Liver (tissue), 3 donors: Measurements from ENCODE around the gene FCRLA.
A peak's percentile ranks its signal among the peaks of the same experiment; 100 is the strongest.

Experiments used
- EGR1 ChIP-seq, 2 donors: IDR thresholded peaks; 2 replicates each; pipeline ENCODE4 v1.6.1; 2016 to 2018; ENCODE audit warnings: antibody characterized with exemption in 2 of 2, low read depth in 2 of 2
- GABPA ChIP-seq, 2 donors: IDR thresholded peaks in 1 of 2; conservative IDR thresholded peaks in 1 of 2; 2 replicates each; pipeline ENCODE4 v1.6.1; 2016; ENCODE audit warnings: antibody characterized with exemption in 2 of 2, mild to moderate bottlenecking in 1 of 2, moderate library complexity in 1 of 2
- RAD21 ChIP-seq, 2 donors: IDR thresholded peaks; 2 replicates each; pipeline ENCODE4 v1.6.1; 2016; ENCODE audit warnings: antibody characterized with exemption in 2 of 2, mild to moderate bottlenecking in 2 of 2
- SP1 ChIP-seq: IDR thresholded peaks from 2 replicates; pipeline ENCODE4 v1.6.1; 2018; ENCODE audit warnings: antibody characterized with exemption, mild to moderate bottlenecking
- TAF1 ChIP-seq: conservative IDR thresholded peaks from 2 replicates; pipeline ENCODE4 v1.6.1; 2016; ENCODE audit warnings: antibody characterized with exemption, mild to moderate bottlenecking
- YY1 ChIP-seq: IDR thresholded peaks from 2 replicates; pipeline ENCODE4 v1.6.1; 2016; ENCODE audit warnings: antibody characterized with exemption, mild to moderate bottlenecking
- TF ChIP-seq, protein P1 (sequence below): fragments of 150-350 bp; IDR thresholded peaks from 2 replicates; pipeline ENCODE4 v1.5.1; 2017; ENCODE audit warnings: improper control_type of control experiment, low read depth, low read length; ENCODE audit not compliant: missing input control
- TF ChIP-seq, protein P2 (sequence below): IDR thresholded peaks from 2 replicates; pipeline ENCODE4 v1.6.1; 2016; ENCODE audit warnings: antibody characterized with exemption
- TF ChIP-seq, protein P3 (sequence below): IDR thresholded peaks from 2 replicates; pipeline ENCODE4 v1.6.1; 2016; ENCODE audit warnings: antibody characterized with exemption, mild to moderate bottlenecking
- TF ChIP-seq, protein P4 (sequence below): IDR thresholded peaks from 2 replicates; pipeline ENCODE4 v1.6.1; 2016; ENCODE audit warnings: antibody characterized with exemption
- donor health status: healthy.
- donor health status: healthy.

DNA sequence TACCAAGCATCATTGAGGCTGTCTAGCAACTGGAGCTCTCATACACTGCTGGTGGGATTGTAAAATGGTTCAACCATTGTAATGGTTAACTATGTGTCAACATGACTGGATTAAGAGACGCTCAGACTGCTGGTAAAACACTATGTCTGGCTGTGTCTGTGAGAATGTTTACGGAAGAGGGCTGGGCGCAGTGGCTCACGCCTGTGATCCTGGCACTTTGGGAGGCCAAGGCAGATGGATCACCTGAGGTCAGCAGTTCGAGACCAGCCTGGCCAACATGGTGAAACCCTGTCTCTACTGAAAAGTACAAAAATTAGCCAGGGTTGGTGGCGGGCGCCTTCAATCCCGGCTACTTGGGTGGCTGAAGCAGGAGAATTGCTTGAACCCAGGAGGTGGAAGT, 4.8 kb upstream of the FCRLA start:
- TF ChIP-seq EGR1 (IDR thresholded peaks at IDR 0.05; ENCODE audit: low read depth in 2 of 2) (no peak), TAF1 (no peak), YY1 (no peak), RAD21 (IDR thresholded peaks at IDR 0.05) (no peak), SP1 (peak; percentile 41), GABPA (IDR thresholded peaks at IDR 0.05 in 1 of 2, conservative IDR thresholded peaks at IDR 0.05 in 1 of 2) (no peak)
- TF ChIP-seq, protein P1, sequence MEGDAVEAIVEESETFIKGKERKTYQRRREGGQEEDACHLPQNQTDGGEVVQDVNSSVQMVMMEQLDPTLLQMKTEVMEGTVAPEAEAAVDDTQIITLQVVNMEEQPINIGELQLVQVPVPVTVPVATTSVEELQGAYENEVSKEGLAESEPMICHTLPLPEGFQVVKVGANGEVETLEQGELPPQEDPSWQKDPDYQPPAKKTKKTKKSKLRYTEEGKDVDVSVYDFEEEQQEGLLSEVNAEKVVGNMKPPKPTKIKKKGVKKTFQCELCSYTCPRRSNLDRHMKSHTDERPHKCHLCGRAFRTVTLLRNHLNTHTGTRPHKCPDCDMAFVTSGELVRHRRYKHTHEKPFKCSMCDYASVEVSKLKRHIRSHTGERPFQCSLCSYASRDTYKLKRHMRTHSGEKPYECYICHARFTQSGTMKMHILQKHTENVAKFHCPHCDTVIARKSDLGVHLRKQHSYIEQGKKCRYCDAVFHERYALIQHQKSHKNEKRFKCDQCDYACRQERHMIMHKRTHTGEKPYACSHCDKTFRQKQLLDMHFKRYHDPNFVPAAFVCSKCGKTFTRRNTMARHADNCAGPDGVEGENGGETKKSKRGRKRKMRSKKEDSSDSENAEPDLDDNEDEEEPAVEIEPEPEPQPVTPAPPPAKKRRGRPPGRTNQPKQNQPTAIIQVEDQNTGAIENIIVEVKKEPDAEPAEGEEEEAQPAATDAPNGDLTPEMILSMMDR: no peak
- TF ChIP-seq, protein P2, sequence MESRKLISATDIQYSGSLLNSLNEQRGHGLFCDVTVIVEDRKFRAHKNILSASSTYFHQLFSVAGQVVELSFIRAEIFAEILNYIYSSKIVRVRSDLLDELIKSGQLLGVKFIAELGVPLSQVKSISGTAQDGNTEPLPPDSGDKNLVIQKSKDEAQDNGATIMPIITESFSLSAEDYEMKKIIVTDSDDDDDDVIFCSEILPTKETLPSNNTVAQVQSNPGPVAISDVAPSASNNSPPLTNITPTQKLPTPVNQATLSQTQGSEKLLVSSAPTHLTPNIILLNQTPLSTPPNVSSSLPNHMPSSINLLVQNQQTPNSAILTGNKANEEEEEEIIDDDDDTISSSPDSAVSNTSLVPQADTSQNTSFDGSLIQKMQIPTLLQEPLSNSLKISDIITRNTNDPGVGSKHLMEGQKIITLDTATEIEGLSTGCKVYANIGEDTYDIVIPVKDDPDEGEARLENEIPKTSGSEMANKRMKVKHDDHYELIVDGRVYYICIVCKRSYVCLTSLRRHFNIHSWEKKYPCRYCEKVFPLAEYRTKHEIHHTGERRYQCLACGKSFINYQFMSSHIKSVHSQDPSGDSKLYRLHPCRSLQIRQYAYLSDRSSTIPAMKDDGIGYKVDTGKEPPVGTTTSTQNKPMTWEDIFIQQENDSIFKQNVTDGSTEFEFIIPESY: no peak
- TF ChIP-seq, protein P3, sequence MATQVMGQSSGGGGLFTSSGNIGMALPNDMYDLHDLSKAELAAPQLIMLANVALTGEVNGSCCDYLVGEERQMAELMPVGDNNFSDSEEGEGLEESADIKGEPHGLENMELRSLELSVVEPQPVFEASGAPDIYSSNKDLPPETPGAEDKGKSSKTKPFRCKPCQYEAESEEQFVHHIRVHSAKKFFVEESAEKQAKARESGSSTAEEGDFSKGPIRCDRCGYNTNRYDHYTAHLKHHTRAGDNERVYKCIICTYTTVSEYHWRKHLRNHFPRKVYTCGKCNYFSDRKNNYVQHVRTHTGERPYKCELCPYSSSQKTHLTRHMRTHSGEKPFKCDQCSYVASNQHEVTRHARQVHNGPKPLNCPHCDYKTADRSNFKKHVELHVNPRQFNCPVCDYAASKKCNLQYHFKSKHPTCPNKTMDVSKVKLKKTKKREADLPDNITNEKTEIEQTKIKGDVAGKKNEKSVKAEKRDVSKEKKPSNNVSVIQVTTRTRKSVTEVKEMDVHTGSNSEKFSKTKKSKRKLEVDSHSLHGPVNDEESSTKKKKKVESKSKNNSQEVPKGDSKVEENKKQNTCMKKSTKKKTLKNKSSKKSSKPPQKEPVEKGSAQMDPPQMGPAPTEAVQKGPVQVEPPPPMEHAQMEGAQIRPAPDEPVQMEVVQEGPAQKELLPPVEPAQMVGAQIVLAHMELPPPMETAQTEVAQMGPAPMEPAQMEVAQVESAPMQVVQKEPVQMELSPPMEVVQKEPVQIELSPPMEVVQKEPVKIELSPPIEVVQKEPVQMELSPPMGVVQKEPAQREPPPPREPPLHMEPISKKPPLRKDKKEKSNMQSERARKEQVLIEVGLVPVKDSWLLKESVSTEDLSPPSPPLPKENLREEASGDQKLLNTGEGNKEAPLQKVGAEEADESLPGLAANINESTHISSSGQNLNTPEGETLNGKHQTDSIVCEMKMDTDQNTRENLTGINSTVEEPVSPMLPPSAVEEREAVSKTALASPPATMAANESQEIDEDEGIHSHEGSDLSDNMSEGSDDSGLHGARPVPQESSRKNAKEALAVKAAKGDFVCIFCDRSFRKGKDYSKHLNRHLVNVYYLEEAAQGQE: no peak
- TF ChIP-seq, protein P4, sequence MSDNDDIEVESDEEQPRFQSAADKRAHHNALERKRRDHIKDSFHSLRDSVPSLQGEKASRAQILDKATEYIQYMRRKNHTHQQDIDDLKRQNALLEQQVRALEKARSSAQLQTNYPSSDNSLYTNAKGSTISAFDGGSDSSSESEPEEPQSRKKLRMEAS: no peak
